GM13977 (cell line): ENCODE data around the gene DENND6B.

Experiments used
- DNase-seq: peaks from one replicate; pipeline ENCODE4 v3.0.0; 2012; ENCODE audit warnings: low spot score
- CTCF ChIP-seq: IDR thresholded peaks from 2 replicates; pipeline ENCODE4 v1.5.1; 2012; ENCODE audit warnings: mild to moderate bottlenecking, control low read depth; ENCODE audit not compliant: insufficient read depth; ENCODE audit errors: extremely low read depth, missing control alignments
- in situ Hi-C: fragments of 300-500 bp; cut with MboI; formaldehyde crosslinking; loops from one replicate; pipeline ENCODE4 v1.12.0; 2022; ENCODE audit warnings: low sequenced_read_pairs, low pct_unique_long_range_greater_than_20kb, mixed read lengths, inconsistent platforms; ENCODE audit not compliant: unreplicated experiment

Gene DENND6B

GRCh38 chr22:50260801-50261614 lies 65.8 kb downstream of the DENND6B start:
- in situ Hi-C loops: no loop called here
- no peak for TF ChIP-seq CTCF
- DNase-seq: peak; percentile 86

GRCh38 chr22:50260434-50260800 lies 66.4 kb downstream of the DENND6B start:
- in situ Hi-C loops: no loop called here
- TF ChIP-seq CTCF: no peak
- DNase-seq: no peak

- no peak for DNase-seq
- in situ Hi-C loops: loop anchor here (10.0 kb wide), 1 partner anchor 235 kb away; no protein-coding TSS in a partner anchor
- no peak for TF ChIP-seq CTCF
Measured at GRCh38 chr22:50259302-50259701, 67.5 kb downstream of the DENND6B start.
